ENCODE results near the gene SEC16A.
A peak's percentile ranks its signal among the peaks of the same experiment; 100 is the strongest.
"Not testable (repeated sequence)": the region's sequence is repeated elsewhere in the genome, so short reads cannot be mapped to it uniquely, and the experiment has no call there.

SEC16A gene

DNA sequence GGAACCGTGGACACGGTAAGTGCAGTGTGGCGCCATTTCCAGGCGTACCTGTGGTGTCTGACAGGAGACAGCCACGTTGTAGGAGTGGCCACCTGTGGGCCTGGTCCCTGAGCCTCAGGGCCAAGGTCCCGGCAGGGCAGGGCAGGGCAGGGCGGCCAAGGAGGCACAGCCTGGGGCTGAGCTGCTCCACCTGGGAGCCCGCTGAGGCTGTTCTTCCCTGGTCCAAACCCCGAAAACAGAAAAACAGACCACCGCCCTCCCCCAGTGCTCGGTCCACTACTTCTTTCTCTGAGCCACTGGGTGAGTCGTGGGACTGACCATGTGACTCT is 63.8 kb downstream of the SEC16A start:
- no peak for DNase-seq (ENCODE audit: low read depth in 2 of 2)

DNA sequence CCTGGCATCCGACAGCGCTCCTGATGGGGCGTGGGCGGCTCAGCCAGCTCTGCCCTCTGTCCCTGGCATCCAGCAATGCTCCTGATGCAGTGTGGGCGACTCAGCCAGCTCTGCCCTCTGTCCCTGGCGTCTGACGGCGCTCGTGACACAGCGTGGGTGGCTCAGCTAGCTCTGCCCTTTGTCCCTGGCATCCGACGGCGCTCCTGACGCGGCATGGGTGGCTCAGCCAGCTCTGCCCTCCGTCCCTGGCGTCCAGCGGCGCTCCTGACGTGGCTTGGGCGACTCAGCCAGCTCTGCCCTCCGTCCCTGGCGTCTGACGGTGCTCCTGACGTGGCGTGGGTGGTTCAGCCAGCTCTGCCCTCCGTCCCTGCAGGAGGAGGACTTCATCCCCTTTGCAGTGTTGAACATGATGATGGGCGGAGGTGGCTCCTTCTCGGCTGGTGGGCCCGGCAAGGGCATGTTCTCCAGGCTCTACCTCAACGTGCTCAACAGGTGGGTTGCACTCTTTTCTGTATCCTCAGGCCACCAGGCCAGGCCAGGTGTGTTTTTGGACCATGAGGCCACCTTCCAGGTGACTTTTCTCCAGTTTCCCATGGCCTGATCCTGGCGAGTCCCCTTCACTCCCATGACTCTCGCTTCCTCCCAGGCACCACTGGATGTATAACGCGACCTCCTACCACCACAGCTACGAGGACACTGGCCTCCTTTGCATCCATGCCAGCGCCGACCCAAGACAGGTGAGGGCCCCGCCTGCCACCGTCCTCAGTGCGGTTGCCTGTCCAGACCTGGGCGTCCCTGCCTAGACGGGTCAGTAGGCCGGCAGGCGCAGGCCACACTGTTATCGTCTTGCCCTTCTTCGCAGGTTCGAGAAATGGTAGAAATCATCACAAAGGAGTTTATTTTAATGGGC is 64.4 kb downstream of the SEC16A start:
- DNase-seq (ENCODE audit: low read depth in 2 of 2): no peak

DNA sequence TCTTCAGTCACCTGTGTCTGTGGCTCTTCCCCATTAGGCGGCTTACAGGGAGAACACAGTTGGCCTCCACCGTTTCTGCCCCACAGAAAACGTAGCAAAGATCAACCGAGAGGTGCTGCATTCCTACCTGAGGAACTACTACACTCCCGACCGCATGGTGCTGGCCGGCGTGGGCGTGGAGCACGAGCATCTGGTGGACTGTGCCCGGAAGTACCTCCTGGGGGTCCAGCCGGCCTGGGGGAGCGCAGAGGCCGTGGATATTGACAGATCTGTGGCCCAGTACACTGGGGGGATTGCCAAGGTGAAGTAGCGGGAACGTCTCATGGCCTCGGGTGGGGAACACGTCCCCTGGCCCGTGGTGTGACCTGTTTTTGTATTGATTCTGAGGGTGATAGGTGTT is 65.9 kb downstream of the SEC16A start:
- no peak for DNase-seq (ENCODE audit: low read depth in 2 of 2)

DNA sequence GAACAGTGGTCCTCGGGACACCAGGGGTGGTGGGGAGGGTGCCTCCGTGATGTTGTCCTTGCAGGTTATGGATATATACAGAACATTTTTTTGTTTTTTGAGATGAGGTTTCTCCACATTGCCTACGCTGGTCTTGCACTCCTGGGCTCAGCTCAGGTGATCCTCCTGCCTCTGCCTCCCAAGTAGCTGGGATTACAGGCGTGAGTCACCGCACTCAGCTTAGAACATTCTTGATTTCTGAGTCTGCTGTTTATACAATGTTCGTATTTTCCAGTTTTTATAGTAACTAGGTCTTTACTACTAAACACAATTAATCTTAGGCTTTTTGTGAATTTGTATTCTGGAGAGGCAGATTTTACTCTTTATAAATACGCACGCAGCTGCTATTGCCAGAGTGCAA is 66.4 kb downstream of the SEC16A start:
- no peak for DNase-seq (ENCODE audit: low read depth in 2 of 2)

DNA sequence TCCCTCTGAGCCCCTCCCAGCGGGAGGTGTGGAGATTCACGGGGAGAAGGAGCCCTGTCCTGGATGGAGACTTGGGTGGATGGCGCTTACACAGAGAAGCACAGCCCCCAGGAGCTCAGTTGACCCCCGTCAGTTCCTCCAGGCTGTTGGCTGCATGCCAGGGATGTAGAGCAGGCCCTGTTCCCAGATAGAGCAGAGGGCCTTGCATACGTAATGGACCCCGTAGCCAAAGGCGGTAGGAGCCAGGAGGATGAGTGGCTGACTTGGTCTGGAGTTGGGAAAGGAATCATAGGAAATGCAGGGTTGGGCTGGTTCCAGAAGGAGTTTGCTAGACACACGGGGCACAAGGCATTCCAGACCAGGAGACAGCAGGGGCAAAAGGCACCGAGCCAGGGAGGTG is 69.9 kb downstream of the SEC16A start:
- no peak for DNase-seq (ENCODE audit: low read depth in 2 of 2)

DNA sequence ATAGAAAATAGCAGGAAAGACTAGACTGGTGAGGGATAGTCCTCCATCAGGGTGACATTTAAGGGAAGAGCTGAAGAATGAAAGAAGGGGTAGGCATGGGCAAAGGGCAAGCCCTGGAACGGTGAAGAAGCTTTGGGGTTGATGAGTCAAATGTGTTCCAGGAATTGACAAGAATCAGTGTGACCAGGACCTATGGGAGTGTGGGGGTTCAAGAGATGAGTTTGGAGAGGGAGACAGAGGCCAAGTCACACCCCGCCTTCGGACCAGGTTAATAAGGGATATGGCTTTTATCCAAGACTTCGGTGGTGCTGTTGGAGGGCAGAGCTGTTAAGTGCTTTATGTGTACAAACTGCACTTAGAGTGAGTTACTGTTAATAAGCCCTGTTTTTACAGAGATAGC is 71.5 kb downstream of the SEC16A start:
- DNase-seq (ENCODE audit: low read depth in 2 of 2): no peak

DNA sequence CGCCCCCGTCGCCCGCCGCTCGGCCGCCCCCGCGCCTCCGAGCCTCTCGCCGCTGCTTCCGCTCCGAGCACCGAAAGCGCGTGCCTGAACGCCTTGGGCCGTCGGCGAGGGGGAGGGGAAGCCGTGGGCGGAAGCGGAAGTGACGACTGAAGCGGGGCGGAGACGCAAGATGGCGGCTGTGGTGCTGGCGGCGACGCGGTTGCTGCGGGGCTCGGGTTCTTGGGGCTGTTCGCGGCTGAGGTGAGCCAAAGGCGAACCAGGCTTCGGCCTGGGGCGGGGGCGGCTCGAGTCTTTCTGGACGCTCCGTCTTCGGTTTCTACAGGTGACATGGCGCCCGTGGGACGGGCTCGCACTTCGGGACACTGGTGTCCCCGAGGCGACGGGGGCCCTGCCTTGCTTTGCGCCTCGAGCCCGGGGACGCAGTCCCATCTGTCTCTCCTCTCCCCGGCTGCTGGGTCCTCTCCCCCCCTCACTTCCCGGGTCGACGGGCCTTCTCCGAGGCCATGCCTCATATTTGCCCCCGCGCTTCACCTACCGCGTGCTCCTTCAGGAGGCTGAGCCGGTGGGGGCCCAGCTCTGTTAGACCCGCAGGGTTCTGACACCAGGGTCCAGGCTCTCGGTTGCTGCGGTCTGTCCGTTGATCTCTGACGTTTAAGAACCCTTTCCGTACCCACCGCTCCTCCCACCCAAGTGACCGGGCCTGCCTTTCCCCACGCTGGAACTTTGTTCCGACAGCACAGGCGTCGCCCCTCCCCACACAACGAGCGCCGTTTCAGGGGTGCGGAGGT is 72.1 kb downstream of the SEC16A start, which contains the start of the genes ENTR1 and PMPCA:
TSS of gene ENTR1 (minus strand) at position 115 of the 788 bp plus-strand sequence. CDS start 217 bp downstream, outside the sequence.
TSS of gene PMPCA (plus strand) at position 159 of the 788 bp plus-strand sequence. CDS start at position 170, 11 bp downstream.
- peak; percentile 97 to 98 for DNase-seq (ENCODE audit: low read depth in 2 of 2)

DNA sequence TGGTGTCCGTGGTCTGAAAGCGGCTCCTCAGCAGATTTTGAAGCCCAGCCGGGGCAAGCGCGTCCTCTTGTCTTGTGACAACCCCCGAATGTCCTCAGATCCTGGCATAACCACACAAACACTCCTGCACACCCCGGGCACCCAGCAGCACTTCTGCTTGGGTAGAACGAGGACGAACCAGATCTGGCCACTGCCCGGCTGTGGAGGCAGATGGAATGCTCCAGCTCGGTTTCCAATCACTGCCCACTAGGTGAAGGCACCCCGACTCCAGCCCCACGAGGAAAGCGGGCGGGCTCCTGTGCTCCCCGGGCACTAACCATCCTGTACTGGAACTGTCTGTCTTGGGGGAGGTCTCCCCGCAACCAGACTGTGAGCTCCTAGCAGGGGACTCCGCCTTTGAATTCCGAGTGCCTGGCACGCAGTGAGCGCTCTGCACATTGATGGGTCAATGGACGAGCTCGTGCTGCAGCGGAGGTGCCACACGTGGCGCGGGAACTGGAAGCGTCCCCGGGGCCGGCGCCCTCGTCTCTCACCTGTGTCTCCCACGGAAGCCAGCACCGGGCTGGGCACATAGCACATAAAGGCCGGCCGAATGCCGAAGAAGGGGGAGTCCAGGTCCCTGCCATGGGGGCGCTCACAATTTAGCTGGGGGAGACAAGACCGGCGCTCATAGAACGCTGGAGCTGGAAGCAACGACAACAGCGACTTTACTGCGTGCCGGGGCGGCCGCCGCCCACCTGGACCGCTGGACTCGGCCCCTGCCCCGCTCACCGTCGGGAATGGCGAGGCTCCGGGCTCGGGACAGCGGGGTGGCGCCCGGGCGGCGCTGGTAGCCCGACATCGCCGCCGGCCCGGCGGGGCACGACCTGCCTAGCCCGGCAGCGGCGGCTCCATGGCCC is 73.0 kb downstream of the SEC16A start:
- no peak for DNase-seq (ENCODE audit: low read depth in 2 of 2)

DNA sequence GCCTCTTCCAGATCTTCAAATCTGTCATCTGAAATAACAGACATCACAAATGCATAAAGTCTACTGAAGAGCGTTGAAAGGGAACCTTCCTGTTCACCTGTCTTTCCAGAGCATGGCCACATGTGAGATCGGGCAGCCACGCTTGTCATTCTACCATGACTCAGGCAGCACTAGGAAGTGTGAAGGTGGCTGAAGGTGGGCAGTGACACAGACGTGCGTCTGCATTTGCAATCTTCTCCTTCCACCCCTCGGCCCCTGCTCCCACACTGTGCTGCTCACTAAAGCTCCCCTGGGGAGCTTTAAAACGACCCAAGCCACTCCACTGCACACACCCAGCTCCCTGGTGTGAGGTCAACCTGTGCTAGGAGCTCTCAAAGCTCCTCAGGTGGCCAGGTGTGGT is 74.9 kb downstream of the SEC16A start:
- DNase-seq (ENCODE audit: low read depth in 2 of 2): no peak

DNA sequence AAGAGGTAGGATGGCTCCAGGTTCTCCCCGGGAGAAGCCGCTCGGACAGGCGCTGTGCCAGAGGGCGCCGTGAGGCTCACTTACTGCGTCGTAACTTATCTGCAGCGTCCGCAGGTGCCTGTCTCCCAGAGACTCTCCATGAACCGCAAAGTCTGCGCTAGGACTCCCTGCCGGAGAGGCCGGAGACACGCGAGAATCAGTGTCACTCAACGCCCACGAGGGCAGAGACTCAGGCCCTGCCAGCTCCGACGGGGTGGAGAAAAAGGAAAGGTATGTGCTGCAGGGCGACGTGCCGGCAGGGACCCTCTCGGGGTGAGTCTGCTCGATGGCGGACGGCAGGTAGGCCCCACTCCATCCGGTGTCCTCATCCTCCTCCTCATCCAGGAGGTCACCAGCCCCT is 75.8 kb downstream of the SEC16A start:
- DNase-seq (ENCODE audit: low read depth in 2 of 2): not testable (repeated sequence)

DNA sequence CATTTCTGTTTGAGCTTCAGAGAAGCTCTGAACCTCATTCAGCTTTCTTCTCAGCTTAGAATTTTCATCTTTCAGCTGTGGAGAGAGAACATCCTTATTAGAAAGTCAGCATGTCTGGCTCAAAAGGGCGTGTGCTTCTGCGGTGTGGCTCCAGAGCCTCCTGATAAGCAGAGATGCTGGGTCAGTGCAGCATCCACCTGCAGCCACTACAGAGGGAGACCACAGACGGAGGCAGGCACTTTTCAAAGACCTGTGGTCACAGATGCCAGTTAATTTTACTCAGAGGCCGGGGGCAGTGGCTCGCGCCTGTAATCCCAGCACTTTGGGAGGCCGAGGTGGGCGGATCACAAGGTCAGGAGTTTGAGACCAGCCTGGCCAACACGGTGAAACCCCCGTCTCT is 76.9 kb downstream of the SEC16A start:
- not testable (repeated sequence) for DNase-seq (ENCODE audit: low read depth in 2 of 2)

DNA sequence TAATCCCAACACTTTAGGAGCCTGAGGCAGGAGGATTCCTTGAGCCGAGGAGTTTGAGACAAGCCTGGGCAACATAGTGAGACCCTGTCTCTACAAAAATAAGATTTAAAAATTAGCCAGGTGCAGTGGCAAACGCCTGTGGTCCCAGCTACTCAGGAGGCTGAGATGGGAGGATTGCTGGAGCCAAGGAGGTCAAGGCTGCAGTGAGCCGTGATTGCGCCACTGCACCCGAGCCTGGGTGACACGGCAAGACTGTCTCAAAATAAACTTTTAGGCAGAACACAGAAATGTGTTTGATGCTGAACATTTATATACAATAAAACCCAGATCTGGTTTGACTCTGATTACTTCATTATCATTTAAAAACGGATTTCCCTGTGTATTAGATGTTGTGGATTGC is 77.4 kb downstream of the SEC16A start:
- no peak for DNase-seq (ENCODE audit: low read depth in 2 of 2)

DNA sequence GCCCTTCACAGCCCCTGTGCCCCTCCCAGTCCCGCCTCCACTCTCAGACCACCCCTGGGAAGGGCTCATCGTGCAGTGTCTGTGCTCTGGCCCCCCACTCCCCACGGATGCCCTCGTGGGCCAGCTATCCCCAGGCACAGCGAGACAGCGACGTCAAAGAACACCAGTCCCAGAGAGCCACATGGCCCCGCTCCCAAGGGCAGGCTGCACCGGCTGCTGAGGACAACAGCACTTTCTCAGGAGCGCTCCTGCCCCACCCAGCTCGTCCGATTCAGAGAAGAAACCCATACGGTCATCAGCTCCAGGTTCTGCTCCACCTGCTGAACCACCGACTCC is 78.1 kb downstream of the SEC16A start:
- DNase-seq (ENCODE audit: low read depth in 2 of 2): no peak

DNA sequence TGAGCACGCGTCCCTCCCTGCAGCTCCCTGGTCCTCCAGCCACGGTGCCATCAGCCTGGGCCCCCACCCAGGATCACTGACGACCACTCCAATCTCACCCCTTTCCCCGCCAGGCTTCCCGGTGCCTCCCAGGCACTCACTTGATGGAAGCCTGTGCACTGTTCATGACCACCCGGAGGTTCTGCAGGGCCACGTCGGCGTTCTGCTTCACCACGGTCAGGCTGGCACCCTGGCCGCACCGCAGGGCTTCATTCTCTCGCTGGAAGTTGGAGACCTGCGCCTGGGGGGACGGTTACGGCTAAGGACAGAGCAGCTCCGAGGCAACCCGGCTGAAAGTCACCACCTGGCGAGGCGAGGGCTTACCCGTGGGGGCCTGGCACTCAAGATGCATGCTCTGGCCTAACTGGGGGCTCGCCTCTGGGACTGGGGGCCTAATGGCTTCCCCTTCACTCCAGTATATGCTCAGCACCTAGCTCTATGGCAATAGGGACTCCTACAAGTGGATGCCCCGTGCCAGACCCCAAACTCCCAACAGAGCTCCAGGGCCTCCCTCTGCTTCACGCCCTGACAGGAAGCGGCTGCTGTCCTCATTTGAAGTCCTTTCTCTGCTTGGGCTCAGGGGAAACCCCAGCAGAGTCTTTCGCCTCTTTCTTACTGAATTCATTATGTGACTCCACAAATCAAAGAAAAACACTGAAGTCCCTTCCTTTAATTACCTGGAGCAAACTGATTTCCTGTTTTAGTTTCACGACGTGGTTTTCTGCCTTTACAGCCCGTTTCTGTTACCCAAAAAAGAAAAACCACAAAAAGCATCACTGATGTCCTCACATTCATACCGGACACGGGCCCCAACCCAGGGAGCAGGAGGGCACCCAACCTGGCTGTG is 78.7 kb downstream of the SEC16A start:
- peak in 1 of 2 donors; percentile 44 for DNase-seq (ENCODE audit: low read depth in 2 of 2)

DNA sequence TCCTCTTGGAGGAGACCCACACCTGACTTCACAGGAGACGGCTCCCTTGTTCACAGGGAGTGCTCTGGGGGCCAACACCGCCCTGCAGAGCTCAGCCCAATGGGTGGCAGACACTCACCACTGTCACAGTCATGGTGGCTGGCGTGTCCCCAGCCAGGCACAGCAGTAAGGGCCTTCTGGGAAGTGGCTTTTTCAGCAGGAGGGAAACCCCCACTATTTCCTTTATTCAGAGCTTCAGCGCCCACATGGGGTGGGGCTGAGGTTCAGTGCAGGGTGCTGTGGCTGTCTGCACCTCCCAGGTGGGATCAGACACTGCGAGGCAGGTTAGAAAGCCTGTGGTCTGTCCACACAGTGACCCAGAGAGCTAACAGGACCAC is 79.3 kb downstream of the SEC16A start:
- peak in 1 of 2 donors; percentile 68 for DNase-seq (ENCODE audit: low read depth in 2 of 2)

DNA sequence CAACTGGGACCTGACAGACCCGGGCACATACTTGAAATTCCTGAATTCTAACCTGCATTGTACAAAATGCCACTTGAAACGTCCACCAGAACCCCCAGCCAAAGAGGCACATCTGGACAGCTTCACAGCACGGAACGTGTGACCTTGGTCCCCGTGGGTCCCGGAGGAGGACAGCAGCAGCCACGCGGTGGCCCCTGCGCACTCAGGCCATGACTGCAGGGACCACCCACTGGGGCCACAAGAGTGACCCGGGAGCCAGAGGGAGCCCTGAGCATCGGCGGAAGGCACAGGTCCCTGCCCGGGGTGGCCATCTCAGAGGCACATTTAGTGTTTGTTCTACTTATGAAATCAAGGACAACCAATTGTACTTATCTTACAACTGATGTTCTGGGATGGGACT is 80.8 kb downstream of the SEC16A start:
- no peak for DNase-seq (ENCODE audit: low read depth in 2 of 2)

DNA sequence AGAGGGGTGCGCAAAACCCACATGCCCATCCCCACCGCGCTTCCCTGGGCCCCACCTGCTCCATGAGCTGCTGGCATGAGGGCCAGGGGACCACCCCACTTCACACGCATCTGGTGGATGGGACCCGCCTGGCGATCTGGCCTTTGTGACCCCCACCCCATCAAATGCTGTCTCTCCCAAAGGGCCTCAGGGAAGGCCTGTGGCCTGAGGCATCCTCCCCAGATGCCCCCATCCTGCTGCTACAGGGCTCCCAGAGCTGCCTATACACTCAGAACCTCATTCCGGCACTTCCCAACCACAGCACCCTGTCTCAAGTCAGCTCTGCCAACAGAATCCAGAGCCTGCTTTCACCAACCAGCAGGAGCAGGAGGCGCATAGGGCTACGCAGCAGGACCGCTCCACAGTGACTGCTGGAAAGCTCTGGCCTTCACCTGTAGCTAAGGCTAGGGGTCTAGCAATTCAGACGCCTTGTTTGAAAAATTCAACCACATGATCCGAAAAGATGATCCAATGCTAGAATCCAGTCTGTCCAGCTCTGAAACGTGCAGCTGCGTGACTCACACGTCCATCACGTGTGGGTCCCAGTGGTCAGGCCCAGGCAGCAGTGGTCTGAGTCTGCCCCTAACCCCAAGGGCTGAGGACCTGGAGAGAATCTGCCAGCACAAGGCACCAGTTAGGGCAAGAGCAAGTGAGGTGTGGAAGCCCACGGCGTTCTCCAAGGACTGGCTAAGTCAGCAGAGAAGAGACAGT is 81.5 kb downstream of the SEC16A start:
- no peak for DNase-seq (ENCODE audit: low read depth in 2 of 2)

DNA sequence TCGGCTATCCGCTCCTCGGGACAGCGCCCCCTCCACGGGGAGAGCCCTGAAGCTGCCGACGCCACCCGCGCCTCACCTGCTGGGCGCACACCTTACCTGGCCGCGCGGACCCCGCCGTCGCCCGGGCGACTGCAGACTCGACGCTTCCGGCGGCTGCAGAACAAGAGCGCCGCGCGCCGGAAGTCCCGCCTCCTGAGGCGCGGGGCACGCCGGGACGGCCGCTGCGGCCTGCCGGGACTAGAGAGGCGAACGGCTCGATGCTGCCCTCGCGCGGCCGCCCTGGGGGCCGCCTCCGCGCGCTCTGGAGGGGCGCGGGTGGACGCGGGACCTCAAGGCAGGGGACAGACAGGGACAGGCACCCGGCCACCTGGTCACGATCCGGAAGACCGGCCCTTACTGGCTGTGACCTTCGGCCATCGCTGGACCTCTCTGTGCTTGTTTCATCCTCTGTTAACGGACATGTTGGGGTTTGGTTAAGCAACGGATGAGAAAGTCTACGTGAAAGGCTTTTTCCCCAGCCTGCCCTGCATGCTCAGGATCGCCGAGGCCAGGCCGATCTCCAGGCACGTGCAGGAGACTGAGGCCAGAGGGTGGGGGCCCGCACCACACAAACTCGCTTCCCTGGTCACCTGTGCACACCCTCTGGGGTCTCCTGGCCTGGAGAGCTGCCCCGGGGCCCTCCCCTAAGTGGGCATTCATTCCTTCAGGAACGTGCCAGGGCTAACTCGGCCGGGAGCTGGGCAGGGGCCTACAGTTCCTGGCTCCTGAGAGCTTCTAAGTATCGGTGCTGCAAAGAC is 82.6 kb downstream of the SEC16A start, which contains the start of gene SNAPC4:
TSS of gene SNAPC4 (minus strand) at position 133 of the 797 bp plus-strand sequence. CDS start 1,742 bp downstream, outside the sequence.
- peak; percentile 82 for DNase-seq (ENCODE audit: low read depth in 2 of 2)

All from stimulated activated CD4-positive, alpha-beta T cell treated with anti-CD3 and anti-CD28 coated beads, Interleukin-4, amount 100 ng/mL, for 48 hours (primary cell).